Brain pericyte (primary cell): ENCODE results near the gene CTAGE1.
"Not testable (repeated sequence)": the region's sequence is repeated elsewhere in the genome, so short reads cannot be mapped to it uniquely, and the experiment has no call there.

Experiments used
- DNase-seq: peaks from one replicate; pipeline ENCODE4 v3.0.0-alpha.2; 2012; ENCODE audit warnings: low read depth, low spot score

Gene CTAGE1

DNA sequence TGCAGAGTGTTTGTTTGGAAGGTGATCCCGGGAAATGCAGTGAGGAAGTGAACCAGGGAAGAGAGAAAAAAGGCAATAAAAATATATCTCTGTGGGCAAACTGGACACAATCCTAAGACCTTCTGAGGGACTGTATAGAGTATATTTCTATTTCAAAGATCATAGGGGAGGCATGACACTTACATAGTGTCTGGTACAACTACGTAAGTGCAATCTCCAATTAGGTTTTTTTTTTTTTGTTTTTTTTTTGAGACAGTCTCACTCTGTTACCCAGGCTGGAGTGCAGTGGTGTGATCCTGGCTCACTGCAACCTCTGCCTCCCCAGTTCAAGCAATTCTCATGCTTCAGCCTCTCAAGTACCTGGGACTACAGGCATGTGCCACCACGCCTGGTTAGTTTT is 24.6 kb downstream of the CTAGE1 start:
- not testable (repeated sequence) for DNase-seq

GRCh38 chr18:22391407-22392345 is 26.0 kb downstream of the CTAGE1 start:
- no peak for DNase-seq

DNA sequence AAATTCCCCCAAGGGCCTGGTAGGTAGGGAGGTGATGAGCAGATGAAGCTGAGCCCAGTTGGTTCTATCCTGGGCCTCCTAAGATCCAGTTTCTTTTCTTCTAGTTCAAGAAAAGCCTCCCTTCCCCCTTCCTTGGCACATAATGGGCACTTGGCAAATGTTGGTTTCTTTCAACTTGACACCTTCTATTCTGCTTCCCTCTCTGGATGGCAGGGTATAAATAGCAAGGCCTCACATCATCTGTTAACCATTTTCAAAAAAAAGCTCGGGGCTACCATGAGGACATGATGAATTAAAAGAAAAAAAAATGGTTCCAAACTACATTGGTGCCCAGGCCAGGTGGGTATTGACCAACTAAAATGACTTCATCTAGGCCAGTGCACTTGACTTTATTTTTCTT is 29.9 kb downstream of the CTAGE1 start:
- no peak for DNase-seq

DNA sequence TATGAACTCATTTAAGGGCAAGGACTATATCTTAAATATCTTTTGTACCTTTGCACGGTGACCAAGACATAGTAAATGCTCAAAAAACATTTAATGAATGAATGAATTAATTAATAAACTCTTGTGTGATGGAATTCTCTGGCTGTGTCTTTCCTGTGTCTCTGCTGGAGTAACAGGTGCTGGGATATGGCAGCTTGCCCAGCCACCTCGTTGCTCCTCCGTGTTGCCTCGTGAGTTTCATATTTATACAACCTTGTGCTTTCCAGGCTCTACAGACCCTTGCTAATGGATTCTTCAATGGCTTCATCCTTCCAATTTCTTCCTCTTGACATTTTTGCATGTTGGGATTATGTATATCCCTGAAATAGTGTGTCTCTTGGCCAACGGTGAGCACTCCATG is 30.4 kb downstream of the CTAGE1 start:
- DNase-seq, result no peak

GRCh38 chr18:22385718-22386117 is 32.0 kb downstream of the CTAGE1 start:
- DNase-seq, result no peak

- DNase-seq, result no peak
These were observed 38.9 kb downstream of the CTAGE1 start for GRCh38 chr18:22378672-22379282.

DNA sequence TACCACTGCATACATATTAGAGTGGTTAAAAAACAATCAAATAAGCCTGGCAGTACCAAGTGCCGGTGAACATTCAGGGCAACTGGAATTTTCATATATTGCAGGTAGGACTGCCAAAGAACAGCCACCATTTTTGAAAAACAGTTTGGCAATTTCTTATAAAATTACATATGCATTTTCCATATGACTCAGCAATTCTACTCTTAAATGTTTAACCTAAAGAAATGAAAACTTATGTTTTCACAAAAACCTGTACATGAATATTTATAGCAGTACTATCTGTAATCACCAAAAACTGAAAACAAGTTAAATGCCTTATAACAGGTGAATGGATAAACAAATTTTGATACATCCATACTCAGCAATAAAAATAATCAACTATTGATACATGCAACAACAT is 39.9 kb downstream of the CTAGE1 start:
- DNase-seq, result no peak

GRCh38 chr18:22370414-22370813 is 47.3 kb downstream of the CTAGE1 start:
- DNase-seq, result no peak

GRCh38 chr18:22368021-22368420 is 49.7 kb downstream of the CTAGE1 start:
- DNase-seq, result no peak

DNA sequence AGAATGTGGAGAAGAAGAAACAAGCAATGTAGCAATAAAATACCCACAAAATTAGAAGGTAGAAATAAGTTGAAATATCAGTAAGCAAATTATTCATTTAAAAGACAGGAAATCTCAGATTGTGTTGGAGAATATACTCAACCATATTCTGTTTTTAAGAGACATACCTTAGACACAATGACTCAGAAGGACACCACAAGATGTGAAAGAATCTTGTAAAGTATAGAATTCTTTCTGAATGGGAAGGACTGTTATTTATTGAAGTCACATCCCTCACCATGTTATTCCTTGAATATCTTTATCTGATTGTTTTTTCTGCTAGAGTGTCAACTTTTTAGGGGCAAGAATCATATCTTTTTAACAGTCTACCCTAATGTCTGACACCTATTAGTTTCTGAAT is 50.4 kb downstream of the CTAGE1 start:
- DNase-seq, result no peak

DNA sequence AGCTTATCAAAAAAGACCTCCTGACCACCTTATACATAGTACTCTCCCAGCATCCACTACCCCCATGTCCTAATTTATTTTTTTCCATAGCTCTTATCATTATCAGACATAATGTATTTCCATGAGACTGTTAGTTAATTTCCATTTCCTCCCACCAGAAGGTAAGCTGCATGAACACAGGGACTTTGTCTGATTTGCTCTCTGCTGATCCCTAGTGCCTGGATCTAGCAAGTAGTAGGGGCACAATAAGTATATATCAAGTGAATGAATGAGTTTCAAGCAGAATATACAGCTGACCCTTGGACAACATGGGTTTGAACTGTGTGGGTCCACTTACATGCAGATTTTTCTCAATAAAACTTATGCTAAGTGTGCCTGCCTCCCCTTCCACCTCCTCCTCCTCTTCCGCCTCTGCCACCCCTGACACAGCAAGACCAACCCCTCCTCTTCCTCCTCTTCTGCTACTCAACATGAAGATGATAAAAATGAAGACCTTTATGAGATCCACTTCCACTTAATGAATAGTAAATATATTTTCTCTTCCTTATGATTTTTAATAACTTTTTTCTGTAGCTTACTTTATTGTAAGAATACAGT is 53.8 kb downstream of the CTAGE1 start:
- no peak for DNase-seq
